Activated CD8-positive, alpha-beta memory T cell treated with anti-CD3 and anti-CD28 coated beads, Interleukin-2, amount 50 U/mL, for 1 hour (primary cell): ENCODE data around the gene RPL27.
"Not testable (repeated sequence)": the region's sequence is repeated elsewhere in the genome, so short reads cannot be mapped to it uniquely, and the experiment has no call there.

Experiments
- DNase-seq: peaks from one replicate; pipeline ENCODE4 v3.0.0-alpha.2; 2020; ENCODE audit errors: extremely low read depth

The RPL27 gene

GRCh38 chr17:42993913-42994312 lies 4.3 kb upstream of the RPL27 start:
- DNase-seq: not testable (repeated sequence)

DNA sequence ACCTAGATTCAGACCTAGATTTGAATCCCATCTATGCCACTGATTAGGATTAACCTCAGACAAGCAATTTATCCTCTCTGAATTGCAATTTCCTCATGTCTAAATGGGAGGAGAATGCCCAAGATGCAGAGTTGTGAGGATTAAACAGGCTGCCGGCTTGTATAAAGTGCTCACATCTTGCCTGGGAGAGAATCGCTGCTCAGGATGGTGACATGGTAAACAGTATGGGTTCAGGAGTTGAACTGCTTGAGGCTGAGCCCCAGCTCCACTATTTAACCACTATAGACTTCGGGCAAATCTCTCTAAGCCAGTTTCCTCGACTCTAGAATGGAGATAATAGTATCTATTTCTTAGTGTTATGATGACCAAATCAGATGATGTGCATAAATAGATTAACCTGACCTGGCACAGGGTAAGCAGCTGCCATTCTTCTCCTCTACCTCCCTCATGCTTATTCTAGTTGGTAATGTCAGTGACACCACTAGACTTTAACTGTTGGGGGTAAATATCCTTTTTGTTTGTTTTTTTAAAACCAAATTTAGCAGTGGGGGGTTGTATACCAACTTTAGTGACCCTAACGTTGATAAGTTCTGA lies 732 bp upstream of the RPL27 start:
- DNase-seq: no peak

GRCh38 chr17:42999003-42999525 lies 845 bp downstream of the RPL27 start:
- no peak for DNase-seq

GRCh38 chr17:43000894-43001293 lies 2.7 kb downstream of the RPL27 start:
- DNase-seq: not testable (repeated sequence)

GRCh38 chr17:43003542-43004172 lies 5.4 kb downstream of the RPL27 start:
- DNase-seq: no peak

DNA sequence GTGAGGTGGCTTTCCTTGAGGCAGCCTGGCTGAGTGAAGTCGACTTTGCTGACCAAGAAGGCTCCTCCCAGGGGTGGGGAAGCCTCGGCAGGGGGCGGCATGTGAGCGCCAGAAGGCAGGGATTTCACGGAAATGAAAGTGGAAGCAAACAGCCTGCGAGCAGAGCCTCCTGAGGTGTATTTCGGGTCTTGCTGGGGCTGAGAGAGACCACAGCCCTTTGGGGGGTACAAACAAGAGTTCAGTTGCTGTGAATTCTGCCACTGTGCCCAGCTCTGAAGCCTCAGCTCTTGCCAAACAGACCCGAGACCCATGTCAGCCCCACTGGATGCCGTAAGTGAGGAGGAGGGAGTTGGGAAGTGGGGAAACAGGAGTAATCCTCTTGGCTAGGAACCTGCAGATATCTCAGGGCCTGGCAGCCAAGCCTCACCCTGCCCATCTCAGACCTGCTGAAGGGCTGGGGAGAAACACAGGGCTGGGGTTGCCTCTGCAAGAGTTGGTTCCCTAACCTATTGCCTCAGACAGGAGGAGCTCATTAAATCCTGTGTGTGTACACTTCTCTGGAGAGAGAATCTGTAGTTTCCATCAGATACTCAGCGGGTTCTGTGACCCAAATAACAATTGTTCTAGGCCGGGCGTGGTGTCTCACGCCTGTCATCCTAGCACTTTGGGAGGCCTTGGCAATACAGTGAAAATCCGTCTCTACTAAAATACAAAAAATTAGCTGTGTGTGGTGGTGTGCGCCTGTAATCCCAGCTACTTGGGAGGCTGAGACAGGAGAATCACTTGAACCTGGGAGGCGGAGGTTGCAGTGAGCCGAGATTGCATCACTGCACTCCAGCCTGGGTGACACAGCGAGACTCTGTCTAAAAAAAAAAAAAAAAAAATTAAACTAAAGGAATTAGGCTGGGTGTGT lies 8.7 kb downstream of the RPL27 start, which contains the start of gene IFI35:
TSS of gene IFI35 (plus strand) at position 146 of the 913 bp plus-strand sequence. CDS start at position 310, 164 bp downstream.
- peak; percentile 59 for DNase-seq

- DNase-seq: no peak
These were observed 12.6 kb downstream of the RPL27 start for GRCh38 chr17:43010667-43011308.

- DNase-seq: no peak
These were observed 13.7 kb downstream of the RPL27 start for GRCh38 chr17:43011728-43012472.

GRCh38 chr17:43013296-43013695 lies 15.1 kb downstream of the RPL27 start:
- DNase-seq: no peak

- no peak for DNase-seq
These were observed 15.9 kb downstream of the RPL27 start for GRCh38 chr17:43014020-43014648.

- DNase-seq: no peak
These were observed 16.7 kb downstream of the RPL27 start for GRCh38 chr17:43014649-43015542.

DNA sequence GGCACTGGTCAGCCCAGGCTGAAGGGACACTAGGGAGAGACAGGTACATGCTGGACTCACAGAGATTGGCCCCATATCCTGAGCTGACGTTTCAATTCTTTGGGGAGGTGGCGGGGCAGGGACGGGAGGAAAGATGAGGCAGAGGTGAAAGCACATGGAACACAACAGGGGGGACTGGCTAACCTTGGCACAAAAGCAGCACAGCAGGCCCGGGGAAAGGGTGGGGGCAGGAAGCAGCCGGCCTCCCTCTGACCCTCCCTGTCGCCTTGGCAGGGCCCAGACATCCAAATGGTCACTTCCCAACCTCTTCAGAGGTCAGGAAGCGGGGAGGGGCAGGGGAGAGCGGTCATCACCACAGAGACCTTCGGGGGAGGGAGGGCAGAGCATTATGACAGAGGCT lies 17.4 kb downstream of the RPL27 start:
- DNase-seq: no peak

DNA sequence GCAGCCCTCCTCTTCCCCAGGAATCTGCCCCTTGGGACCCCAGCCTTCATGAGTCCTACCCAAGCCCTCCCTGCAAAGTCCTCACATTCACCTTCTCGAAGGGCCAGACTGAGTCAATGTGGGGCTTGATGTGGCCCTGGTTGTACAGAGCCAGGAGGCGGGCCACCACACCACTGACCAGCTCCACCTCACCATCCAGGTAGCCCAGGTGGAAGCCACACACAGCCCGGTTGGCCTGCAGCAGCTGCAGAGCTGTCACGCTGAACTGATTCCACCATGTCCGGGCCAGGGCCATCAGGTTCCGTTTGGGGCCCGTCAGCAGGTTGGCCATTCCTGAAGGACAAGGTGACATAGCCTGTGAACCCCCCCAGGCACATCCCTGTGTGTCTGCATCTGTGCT lies 18.0 kb downstream of the RPL27 start:
- DNase-seq: no peak

GRCh38 chr17:43018008-43018853 lies 20.0 kb downstream of the RPL27 start:
- no peak for DNase-seq

GRCh38 chr17:43018932-43019331 lies 20.7 kb downstream of the RPL27 start:
- no peak for DNase-seq

DNA sequence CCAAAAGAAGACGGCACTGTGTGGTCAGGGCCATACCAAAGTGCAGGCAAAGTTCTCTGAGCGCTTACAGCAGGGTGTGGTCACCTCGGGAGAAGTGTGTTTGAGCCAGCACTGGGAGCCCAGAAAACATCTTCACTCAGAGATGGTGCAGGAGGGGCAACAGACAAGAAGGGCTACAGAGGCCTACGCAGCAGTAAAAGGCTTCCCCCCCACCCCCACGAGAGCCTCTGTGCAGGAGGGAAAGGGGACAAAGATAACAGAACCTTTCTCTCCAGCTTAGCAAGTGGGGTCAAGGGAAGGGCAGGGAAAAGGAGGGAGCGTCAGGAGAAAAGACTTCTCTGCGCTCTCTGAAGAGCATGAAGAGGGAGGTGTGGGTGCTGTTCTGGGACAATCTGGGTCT lies 21.2 kb downstream of the RPL27 start:
- no peak for DNase-seq

GRCh38 chr17:43020030-43020621 lies 21.9 kb downstream of the RPL27 start:
- DNase-seq: no peak
